ENCODE data around the gene ST6GALNAC2.

DNA sequence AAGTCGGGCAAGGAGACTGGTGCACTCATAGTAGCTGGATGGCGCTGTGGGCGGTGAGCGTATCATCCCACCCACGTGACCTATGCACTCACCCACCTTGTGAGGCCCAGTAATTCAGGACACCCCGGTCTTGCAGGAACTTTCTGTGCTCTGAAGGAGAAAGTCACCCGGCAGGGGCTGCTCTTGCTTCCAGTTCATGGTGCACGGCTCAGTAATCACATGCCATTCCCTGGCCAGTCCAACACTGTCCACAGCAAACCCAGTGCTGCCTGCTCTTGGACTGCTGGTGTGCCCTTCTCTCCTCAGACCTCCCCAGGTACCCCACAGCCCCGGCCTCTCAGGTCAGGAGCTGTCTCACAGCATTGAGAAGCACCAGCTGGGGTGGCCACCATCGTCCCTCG is 68.0 kb downstream of the ST6GALNAC2 start:
- TF ChIP-seq, protein P1, sequence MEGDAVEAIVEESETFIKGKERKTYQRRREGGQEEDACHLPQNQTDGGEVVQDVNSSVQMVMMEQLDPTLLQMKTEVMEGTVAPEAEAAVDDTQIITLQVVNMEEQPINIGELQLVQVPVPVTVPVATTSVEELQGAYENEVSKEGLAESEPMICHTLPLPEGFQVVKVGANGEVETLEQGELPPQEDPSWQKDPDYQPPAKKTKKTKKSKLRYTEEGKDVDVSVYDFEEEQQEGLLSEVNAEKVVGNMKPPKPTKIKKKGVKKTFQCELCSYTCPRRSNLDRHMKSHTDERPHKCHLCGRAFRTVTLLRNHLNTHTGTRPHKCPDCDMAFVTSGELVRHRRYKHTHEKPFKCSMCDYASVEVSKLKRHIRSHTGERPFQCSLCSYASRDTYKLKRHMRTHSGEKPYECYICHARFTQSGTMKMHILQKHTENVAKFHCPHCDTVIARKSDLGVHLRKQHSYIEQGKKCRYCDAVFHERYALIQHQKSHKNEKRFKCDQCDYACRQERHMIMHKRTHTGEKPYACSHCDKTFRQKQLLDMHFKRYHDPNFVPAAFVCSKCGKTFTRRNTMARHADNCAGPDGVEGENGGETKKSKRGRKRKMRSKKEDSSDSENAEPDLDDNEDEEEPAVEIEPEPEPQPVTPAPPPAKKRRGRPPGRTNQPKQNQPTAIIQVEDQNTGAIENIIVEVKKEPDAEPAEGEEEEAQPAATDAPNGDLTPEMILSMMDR (IDR thresholded peaks at IDR 0.05) = no peak
- TF ChIP-seq POLR2A (IDR thresholded peaks at IDR 0.05) (no peak), POLR2AphosphoS5 (IDR thresholded peaks at IDR 0.05) (no peak), EP300 (IDR thresholded peaks at IDR 0.05; ENCODE audit: low read depth) (no peak)
